Liver (tissue), 3 donors: ENCODE results near the gene SLC26A11.

Source experiments
- TAF1 ChIP-seq: conservative IDR thresholded peaks from 2 replicates; pipeline ENCODE4 v1.6.1; 2016; ENCODE audit warnings: antibody characterized with exemption, mild to moderate bottlenecking
- TF ChIP-seq, protein P1 (sequence below): fragments of 150-350 bp; IDR thresholded peaks from 2 replicates; pipeline ENCODE4 v1.5.1; 2017; ENCODE audit warnings: improper control_type of control experiment, low read depth, low read length; ENCODE audit not compliant: missing input control
- donor health status: healthy.
- donor health status: healthy.

DNA sequence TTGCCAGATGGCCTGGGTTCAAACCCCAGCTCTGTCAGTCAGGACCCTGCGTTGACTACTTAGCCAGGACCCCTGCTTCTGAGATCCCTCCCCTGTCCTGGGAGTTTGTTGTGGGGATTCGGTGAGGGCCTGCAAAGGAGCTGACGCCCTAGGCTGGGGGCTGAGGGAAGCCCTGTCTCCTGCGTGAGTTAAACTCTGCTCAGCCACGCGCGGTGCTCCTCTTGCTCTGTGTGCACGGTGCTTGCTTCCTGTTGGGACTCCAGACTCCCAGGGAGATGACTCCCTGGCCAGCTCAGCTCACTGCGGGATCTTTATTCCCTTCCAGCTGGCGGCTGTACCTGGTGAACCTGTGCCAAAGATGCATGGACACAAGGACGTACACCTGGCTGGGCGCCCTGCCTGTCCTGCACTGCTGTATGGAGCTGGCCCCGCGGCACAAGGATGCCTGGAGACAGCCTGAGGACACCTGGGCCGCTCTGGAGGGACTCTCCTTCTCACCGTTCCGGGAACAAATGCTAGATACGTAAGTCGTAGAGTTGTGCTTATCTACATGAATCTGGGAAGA, 77.9 kb downstream of the SLC26A11 start:
- TF ChIP-seq, protein P1, sequence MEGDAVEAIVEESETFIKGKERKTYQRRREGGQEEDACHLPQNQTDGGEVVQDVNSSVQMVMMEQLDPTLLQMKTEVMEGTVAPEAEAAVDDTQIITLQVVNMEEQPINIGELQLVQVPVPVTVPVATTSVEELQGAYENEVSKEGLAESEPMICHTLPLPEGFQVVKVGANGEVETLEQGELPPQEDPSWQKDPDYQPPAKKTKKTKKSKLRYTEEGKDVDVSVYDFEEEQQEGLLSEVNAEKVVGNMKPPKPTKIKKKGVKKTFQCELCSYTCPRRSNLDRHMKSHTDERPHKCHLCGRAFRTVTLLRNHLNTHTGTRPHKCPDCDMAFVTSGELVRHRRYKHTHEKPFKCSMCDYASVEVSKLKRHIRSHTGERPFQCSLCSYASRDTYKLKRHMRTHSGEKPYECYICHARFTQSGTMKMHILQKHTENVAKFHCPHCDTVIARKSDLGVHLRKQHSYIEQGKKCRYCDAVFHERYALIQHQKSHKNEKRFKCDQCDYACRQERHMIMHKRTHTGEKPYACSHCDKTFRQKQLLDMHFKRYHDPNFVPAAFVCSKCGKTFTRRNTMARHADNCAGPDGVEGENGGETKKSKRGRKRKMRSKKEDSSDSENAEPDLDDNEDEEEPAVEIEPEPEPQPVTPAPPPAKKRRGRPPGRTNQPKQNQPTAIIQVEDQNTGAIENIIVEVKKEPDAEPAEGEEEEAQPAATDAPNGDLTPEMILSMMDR = no peak
- TF ChIP-seq TAF1 = no peak
